H1 (cell line): ENCODE measurements around the gene CHST13. TPM values are rescaled to one million over a fixed set of nuclear protein-coding genes. Genes with fewer than 3 reads are reported as not detected.

Experiments used
- polyA plus RNA-seq, 7 experiments: library from polyadenylated mRNA; depleted of rRNA in 3 of 7; stranded (reverse) in 5 of 7; unstranded in 2 of 7; fragments of >200 nt in 5 of 7; fragments of 200-250 nt in 2 of 7; gene quantifications; 1 replicate in 5 of 7; 2 replicates in 1 of 7; 4 replicates in 1 of 7; pipeline versions ENCODE4 v1.2.1 to v1.2.3, GENCODE V29; 2011 to 2013; ENCODE audit warnings: missing spikeins in 2 of 7, mixed read lengths in 2 of 7
- total RNA-seq: library from RNA; stranded (reverse); fragmentation: NEBNext Ultra II Directional; extraction: Animal tissue kit (Norgen Biotek cat#: 25700); gene quantifications from 2 replicates; pipeline ENCODE4 v1.2.1, GENCODE V29; 2021
- TF ChIP-seq, protein P1 (sequence below): fragments of 300-600 bp; sonication (generic); IDR thresholded peaks from 2 replicates; pipeline ENCODE4 v1.7.1; 2012; ENCODE audit warnings: low read length, moderate library complexity, mild to moderate bottlenecking, inconsistent platforms; ENCODE audit not compliant: insufficient replicate concordance

The CHST13 gene
- total and polyA plus RNA-seq, 2 of the 8 experiments (the other 6 are each of a cell fraction or from before 2014, with no cell fraction given): 5.4 to 11.7 TPM

DNA sequence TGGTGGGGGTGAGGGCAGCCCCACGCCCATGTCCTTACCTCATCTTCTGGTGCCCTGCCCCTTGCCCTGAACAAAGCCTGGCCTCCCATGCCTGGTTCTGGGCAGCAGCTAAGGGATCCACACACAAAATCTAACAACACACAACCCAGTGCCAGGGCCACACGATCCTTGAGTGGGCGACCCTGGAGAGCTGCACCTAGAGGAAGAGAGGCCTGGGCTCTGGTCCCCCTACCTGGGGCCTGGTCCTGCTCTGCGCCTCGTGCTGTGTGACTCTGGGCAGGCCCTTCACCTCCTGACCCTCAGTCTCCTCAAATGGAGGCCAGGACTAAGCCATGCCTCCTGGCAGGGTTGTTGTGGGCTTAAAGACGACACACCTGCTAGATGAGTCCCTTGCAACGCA is 54.7 kb downstream of the CHST13 start (continued):
- TF ChIP-seq, protein P1, sequence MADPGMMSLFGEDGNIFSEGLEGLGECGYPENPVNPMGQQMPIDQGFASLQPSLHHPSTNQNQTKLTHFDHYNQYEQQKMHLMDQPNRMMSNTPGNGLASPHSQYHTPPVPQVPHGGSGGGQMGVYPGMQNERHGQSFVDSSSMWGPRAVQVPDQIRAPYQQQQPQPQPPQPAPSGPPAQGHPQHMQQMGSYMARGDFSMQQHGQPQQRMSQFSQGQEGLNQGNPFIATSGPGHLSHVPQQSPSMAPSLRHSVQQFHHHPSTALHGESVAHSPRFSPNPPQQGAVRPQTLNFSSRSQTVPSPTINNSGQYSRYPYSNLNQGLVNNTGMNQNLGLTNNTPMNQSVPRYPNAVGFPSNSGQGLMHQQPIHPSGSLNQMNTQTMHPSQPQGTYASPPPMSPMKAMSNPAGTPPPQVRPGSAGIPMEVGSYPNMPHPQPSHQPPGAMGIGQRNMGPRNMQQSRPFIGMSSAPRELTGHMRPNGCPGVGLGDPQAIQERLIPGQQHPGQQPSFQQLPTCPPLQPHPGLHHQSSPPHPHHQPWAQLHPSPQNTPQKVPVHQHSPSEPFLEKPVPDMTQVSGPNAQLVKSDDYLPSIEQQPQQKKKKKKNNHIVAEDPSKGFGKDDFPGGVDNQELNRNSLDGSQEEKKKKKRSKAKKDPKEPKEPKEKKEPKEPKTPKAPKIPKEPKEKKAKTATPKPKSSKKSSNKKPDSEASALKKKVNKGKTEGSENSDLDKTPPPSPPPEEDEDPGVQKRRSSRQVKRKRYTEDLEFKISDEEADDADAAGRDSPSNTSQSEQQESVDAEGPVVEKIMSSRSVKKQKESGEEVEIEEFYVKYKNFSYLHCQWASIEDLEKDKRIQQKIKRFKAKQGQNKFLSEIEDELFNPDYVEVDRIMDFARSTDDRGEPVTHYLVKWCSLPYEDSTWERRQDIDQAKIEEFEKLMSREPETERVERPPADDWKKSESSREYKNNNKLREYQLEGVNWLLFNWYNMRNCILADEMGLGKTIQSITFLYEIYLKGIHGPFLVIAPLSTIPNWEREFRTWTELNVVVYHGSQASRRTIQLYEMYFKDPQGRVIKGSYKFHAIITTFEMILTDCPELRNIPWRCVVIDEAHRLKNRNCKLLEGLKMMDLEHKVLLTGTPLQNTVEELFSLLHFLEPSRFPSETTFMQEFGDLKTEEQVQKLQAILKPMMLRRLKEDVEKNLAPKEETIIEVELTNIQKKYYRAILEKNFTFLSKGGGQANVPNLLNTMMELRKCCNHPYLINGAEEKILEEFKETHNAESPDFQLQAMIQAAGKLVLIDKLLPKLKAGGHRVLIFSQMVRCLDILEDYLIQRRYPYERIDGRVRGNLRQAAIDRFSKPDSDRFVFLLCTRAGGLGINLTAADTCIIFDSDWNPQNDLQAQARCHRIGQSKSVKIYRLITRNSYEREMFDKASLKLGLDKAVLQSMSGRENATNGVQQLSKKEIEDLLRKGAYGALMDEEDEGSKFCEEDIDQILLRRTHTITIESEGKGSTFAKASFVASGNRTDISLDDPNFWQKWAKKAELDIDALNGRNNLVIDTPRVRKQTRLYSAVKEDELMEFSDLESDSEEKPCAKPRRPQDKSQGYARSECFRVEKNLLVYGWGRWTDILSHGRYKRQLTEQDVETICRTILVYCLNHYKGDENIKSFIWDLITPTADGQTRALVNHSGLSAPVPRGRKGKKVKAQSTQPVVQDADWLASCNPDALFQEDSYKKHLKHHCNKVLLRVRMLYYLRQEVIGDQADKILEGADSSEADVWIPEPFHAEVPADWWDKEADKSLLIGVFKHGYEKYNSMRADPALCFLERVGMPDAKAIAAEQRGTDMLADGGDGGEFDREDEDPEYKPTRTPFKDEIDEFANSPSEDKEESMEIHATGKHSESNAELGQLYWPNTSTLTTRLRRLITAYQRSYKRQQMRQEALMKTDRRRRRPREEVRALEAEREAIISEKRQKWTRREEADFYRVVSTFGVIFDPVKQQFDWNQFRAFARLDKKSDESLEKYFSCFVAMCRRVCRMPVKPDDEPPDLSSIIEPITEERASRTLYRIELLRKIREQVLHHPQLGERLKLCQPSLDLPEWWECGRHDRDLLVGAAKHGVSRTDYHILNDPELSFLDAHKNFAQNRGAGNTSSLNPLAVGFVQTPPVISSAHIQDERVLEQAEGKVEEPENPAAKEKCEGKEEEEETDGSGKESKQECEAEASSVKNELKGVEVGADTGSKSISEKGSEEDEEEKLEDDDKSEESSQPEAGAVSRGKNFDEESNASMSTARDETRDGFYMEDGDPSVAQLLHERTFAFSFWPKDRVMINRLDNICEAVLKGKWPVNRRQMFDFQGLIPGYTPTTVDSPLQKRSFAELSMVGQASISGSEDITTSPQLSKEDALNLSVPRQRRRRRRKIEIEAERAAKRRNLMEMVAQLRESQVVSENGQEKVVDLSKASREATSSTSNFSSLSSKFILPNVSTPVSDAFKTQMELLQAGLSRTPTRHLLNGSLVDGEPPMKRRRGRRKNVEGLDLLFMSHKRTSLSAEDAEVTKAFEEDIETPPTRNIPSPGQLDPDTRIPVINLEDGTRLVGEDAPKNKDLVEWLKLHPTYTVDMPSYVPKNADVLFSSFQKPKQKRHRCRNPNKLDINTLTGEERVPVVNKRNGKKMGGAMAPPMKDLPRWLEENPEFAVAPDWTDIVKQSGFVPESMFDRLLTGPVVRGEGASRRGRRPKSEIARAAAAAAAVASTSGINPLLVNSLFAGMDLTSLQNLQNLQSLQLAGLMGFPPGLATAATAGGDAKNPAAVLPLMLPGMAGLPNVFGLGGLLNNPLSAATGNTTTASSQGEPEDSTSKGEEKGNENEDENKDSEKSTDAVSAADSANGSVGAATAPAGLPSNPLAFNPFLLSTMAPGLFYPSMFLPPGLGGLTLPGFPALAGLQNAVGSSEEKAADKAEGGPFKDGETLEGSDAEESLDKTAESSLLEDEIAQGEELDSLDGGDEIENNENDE: no peak
- TF ChIP-seq, all 59 proteins: peak for 0
